Measurements from ENCODE around the gene LHFPL3.
"Not testable (repeated sequence)": the region's sequence is repeated elsewhere in the genome, so short reads cannot be mapped to it uniquely, and the experiment has no call there.

The LHFPL3 gene

DNA sequence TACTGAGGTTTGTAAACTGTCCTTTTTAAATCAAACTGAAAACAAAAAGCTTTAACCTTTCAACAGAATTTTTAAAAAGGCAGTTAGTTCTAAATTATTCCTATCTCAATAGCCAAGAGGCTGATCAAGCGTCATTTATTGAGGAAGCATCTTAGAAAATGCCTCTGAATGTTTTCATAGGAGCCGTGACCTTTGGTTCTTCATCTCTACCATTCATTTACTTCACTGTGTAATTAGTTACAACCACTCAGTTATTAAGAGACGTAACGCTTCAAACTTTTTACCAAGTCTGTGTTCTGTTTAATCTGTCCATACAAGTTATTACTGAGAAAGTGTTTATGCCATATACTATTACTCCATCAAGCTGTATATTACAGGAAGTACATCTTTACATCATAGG, 578.2 kb downstream of the LHFPL3 start:
- DNase-seq = no peak

DNA sequence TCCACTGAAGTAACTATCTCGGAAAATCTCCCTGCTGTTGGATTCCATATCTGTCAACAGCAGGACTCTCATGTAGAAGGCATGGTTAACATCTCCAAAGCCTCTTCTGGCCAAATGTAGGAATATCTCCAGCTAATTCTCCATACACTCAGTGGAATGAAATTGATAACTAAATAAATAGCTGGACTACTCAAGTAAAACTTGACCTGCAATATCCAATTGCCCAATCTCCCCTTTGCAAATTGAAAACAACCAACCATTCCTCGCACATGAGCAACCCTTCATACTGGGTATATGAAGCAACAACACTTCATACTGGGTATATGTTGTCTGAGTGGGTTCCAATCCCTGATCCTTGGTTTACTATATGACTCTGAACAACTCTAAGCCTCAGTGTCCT, 580.2 kb downstream of the LHFPL3 start:
- DNase-seq = no peak

DNA sequence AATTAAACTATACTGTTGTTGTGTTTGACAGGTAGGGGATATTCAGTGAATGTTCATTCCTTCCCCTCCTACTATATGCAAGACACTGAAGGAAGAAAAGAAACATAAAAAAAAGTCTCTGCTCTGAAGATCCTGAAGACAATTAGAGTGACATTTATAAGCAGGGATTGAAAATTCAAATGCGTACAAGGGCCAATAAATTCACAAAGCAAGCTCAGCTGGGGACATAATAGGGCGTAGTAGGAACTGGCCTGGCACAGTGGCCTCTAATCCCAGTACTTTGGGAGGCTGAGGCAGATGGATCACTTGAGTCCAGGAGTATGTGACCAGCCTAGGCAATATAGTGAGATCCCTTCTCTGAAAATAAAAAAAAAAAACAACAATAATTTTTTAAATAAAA, 580.7 kb downstream of the LHFPL3 start:
- DNase-seq = no peak

DNA sequence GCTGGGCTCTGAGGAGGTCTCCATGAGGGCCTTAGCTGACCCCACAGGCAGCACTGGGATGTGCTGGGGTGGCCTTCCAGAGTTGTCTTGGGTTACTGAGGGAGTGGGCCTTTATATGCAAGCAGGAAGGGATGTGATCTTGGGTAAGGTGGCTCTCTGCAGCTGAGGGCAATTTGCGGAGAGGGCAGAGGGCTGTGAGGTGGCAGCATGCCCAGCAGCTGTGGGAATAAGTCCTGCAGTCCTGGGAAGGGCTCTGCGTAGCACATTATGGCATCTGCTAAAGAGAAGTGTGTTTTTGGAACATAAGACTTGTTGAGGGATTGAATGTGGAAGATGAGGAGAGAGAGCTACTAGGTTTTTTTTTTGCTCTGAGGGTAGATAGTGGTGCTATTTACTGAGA, 586.0 kb downstream of the LHFPL3 start:
- DNase-seq = no peak

DNA sequence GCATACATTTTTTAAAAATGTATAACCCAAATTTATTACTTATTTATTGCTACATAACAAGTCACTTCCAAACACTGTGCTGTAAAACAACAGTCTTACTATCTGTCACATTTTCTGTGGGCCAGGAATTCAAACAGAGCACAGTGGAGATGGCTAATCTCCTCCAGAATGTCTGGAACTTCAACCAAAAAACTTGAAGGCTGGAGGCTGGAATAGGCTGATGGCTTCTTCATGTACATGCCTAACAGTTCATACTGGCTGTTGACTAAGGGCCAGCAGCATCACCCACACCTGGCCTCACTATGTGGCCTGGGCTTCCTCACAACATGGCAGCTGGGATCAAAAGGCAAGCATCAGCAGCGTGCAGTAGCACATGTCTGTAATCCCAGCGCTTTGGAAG, 593.2 kb downstream of the LHFPL3 start:
- DNase-seq = no peak

DNA sequence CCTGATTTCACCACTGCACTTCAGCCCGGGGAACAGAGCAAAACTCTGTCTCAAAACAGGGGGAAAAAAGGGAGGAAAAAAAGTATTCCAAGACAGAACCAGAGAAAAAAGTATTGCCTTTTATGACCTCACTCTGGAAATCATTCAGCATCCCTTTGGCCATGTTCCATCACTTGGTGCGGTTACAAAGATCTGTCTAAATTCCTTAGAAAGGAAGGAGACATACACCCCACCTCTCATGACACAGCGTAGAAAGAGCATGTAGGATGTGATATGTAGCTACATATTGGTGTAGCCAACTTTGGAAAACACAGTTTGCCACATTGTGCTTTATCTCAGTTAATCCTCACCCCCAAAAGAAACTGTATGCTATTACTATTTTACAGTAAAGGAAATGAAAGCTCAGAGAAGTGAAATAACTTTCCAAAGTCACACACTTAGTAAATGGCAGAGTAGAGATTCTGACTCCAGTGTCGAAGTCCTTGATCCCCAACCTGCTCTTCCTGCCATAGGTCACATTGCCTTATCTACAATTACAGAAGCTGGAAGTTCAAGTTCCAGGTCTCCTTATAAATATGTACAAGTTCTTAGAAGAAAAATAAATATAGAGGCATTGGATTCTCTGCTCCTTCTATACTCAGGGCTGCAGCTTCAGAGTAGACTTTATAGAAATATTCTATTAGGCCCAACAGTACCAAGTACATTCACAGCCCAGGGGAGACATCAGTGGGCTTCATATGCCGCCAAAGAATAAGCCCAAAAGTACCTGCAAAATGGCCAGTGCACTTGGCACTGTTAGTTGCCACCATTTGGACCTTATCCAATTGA, 594.0 kb downstream of the LHFPL3 start:
- no peak for DNase-seq

DNA sequence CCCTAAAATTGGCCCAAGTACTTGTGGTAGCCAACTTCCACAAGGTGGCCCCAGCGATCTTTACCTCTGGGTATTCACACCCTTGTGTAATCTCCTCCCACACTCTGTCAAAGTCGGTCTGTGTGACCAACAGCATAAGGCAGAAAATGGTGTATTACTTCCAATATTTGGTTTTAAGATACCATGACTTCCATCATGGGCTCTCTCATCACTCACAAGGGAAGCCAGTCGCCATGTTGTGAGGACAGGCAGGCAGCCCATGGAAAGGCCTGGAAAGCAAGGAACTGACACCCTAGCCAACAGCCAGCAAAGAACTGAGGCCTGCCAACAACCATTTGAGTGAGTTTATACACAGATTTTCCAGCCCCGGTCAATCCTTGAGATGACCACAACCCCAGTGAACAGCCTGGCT, 594.6 kb downstream of the LHFPL3 start:
- DNase-seq = peak; percentile 27 to 68

DNA sequence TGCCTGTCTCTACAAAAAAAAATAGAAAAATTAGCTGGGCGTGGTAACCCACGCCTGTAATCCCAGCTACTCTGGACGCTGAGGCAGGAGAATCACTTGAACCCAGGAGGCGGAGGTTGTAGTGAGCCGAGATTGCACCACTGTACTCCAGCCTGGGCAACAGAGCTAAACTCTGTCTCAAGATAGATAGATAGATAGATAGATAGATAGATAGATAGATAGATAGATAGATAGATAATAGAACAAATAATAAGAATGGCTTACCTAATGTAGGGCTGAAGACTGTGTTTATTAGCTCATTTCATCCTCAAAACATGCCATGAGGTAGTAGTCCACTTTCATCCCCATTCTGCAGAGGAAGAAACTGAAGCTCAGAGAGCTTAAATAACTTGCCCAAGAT, 597.8 kb downstream of the LHFPL3 start:
- not testable (repeated sequence) for DNase-seq

DNA sequence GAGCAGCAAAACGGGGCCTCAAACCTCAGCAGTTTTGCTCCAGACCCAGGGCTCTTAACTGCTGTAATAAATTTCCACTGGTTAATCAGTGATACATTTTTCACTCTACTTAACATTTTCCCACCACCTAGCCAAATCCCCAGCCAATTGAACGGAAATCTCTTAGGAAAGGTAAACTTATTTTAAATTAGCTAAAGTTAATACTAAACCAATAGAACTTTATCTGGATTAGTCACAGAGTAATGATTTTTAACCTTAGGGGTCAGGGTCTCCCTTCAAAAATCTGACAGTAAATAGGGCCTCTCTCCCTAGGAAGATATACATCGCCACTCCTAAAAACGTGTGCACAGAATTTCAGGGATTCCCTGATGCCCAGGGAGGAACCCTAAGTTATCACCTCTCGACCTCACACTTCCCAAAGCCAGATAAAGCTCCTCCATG, 598.2 kb downstream of the LHFPL3 start:
- no peak for DNase-seq

DNA sequence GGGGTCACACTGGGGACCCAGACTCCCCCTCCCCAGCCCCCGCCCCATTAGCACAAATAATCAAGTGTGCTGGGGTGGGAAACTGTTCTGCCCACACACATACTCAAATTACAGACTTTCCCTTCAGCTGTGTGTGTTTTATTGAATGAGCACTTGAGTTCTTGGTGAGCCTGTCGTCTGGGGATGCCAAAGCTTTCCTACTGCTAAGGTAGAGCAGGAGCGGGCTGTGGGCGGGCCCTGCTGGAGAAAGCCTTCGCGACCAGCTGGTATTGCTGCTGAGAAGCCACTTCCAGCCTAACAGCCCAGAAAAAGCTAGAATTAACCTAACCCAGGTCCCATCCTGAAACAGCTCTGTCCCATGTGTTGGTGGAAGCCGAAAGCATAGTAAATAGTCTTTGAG, 598.7 kb downstream of the LHFPL3 start:
- no peak for DNase-seq

DNA sequence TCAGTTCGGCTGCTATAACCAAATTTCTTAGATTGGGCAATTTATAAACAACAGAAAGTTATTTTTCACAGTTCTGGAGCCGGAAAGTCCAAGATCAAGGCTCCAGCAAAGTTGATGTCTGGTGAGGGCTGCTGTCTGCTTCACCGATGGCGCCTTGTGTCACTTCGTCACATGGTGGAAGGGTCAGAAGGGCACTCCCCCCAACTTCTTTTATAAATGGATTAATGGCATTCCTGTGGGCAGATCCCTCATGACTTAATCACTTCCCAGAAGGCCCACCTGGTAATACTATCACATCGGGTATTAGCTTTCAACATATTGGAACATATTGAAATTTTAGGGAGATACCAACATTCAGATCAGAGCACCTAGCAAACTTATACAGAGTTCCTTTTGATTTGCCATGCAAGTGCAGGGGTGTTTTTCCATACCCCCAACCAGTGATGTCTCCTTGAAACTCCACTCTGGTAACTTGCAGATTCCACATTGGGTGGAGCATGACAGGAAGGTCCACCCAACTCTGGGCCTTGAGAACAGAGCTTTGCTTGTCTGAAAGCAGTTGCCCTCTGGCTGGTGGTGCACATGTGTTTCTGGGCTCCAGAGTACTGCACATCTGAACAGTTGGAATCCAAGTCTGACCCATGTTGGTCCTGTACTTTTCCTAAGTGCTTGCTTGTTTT, 600.5 kb downstream of the LHFPL3 start:
- no peak for DNase-seq

DNA sequence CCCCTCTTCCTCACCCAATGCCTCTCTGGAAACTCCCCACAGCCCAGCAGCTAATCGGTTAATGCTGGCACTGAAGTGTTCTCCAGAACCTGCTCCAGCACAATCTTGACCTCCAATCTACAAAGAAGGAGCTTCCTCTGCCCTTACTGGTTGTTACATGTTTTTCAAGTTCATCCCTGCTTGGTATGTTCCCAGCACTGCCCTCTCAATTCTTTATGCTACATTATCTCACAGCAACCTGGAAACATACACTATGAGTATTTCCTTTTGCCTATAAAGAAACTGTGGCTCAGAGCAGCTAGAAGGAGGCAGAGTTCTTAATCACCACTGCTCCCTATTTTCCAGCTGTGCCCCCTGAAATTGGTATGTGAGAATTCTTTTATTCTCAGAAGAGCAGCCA, 601.5 kb downstream of the LHFPL3 start:
- no peak for DNase-seq

DNA sequence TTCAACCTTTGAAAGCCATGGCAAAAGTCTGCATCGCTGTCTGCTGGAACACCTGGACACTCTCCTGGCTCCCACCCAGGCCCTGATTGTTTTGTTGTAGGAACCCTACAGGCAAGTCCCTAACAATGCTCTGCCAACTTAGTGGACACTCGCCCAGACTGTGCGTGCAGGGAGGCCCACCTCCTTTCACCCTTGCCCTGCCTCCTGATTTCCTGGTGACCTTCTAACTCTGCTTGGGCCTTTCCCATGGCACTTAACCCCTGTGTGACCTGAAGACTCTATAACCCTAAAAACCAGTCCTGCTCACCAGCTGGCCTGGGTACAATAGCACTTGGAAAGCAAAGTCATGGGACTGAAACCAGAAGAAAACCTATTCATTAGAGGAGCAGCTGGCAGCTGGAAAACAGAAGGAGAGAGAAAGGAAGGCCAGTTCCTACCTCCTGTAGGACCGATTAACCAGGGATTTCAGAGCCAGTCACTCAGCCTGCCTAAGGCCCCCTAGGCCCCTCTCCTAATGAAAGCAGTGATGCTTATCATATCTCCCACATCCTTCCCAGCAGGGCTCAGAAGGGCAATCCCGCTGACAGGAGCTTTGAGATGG, 602.9 kb downstream of the LHFPL3 start:
- no peak for DNase-seq

DNA sequence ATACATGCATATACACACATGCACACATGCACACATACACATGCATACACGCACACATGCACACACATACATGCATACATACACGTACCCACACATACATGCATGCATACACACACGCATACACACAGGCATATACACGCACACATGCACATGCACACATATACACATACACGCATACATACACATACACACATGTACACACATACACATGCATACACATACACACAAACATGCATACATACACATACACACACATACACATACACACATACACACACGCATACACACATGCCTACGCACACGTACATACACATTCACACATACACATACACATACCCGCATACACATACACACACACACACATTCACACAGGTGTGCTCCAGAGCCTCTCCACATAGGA, 604.6 kb downstream of the LHFPL3 start:
- DNase-seq = no peak

DNA sequence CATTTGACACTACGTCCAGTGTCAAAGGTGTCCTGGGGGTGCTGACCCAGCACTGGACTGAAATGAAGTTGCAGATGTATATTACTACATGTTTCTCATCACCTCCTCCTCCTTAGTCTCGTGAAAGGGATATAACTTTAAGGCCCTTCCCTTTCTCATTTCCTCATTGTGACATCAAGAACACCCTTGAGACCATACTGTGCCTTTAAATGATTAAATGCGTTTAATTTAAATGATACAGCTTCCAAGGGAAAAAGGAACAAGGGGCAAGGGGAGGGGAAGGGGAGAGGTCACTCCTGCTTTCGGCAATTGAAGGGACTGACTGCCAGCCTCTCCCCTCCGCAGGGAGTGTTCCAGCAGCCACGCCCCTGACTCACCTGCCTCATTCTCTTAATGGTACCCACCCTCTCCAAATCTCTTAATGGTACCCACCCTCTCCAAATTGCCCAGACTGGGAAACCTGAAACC, 605.2 kb downstream of the LHFPL3 start:
- no peak for DNase-seq

DNA sequence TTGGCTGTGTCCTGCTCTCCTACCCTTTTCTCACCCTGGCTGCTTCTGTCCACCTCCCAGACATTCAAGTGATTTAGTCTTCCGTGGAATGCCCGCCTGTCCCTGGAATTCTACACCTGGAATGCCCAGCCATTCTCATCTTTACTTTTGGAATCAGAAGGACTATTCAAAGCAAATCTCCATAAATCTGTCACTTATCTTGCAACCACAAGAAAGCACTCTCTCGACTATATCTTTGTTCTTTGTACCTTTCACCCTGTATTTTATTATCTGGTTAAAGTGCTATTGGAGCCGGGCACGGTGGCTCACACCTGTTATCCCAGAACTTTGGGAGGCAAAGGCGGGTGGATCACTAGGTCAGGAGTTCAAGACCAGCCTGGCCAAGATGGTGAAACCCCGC, 606.3 kb downstream of the LHFPL3 start:
- no peak for DNase-seq

DNA sequence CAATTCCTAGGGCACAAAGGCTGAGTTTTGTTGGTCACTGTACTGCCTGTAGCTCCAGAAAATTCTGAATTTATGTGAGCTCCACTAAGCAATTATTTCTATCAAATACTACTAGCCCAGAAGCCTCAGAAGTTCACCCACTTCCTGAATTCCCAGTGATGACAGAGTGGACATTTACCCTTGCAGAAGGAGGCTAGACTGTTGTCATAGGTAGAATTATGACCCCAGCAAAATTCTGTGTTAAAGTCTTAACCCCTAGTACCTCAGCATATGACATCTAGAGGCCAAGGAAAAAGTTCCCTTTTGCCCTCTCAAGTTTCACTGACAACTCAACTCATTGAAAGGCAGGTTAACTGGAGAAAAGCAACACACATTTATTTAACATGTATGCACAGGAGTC, 606.9 kb downstream of the LHFPL3 start:
- no peak for DNase-seq

DNA sequence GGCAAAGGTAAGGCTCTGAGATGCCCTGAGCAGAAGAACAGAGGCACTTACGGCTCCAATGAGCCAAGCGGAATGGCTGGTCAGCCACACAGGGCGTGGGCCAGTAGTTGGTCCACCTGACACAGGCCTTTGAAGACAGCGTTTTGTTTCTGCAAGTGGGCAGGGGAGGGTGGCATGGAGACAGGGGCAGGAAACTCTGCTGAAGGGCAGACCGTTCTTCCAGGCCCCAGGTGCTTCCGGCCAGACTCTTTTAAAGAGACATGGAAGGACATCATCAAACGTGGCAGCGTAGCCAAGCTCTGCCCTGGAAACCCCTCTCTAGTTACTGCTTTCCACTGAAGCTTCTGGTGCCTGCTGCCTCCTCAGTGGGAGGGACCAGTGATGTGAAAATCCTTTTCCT, 608.1 kb downstream of the LHFPL3 start:
- no peak for DNase-seq

DNA sequence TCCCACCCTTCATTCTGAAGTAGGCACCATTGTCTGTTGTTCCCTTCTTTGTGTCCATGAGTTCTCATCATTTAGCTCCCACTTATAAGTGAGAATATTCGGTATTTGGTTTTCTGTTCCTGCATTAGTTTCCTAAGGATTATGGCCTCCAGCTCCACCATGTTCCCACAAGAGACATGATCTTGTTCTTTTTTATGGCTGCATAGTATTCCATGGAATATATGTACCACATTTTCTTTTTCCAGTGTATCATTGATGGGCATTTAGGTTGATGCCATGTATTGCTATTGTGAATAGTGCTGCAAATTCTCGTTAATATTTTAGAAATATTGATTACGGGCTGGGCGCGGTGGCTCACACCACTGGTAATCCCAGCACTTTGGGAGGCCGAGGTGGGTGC, 609.1 kb downstream of the LHFPL3 start:
- DNase-seq = not testable (repeated sequence)

DNA sequence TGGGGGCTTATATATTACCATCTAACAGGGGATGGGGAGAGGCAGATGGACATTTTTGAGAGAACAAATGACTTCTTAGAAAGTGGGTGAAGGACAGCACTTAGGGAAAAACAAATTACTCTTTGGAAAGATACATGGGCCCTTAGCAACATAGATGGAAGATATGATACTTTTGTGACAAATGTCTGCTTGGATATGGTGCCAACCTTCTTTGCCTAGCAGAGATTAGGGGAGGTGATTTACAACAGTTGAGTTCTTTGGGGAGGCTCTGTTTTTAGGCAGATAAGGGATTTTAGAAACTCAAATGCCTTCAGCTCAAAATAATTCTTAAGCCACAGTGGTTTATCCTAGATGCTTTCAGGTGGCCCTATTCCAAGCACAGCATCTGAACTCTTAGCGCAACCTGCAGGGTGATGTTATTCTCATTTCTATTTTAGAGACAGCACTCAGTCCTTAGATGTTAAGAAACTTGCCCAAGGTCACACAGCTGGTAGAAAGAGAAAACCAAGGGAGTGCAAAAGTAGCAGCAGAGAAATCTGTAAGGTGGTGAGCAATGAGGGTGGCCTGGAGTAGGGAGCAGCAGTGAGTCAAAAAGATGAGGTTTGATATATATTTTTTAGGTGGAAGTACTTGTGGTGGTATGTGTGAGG, 610.5 kb downstream of the LHFPL3 start:
- DNase-seq = no peak

DNA sequence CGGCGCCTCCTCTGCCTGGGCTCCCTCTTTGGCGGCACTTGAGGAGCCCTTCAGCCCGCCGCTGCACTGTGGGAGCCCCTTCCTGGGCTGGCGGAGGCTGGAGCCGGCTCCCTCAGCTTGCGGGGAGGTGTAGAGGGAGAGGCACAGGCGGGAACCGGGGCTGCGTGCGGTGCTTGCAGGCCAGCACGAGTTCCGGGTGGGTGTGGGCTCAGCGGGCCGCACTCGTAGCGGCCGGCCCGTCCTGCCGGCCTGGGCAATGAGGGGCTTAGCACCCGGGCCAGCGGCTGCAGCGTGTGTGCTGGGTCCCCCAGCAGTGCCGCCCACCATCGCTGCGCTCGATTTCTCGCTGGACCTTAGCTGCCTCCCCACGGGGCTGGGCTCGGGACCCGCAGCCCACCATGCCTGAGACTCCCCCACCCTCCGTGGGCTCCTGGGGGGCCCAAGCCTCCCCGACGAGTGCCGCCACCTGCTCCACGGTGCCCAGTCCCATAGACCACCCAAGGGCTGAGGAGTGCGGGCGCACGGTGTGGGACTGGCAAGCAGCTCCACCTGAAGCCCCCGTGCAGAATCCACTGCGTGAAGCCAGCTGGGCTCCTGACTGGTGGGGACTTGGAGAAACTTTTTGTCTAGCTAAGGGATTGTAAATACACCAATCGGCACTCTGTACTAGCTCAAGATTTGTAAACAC, 611.8 kb downstream of the LHFPL3 start:
- no peak for DNase-seq

DNA sequence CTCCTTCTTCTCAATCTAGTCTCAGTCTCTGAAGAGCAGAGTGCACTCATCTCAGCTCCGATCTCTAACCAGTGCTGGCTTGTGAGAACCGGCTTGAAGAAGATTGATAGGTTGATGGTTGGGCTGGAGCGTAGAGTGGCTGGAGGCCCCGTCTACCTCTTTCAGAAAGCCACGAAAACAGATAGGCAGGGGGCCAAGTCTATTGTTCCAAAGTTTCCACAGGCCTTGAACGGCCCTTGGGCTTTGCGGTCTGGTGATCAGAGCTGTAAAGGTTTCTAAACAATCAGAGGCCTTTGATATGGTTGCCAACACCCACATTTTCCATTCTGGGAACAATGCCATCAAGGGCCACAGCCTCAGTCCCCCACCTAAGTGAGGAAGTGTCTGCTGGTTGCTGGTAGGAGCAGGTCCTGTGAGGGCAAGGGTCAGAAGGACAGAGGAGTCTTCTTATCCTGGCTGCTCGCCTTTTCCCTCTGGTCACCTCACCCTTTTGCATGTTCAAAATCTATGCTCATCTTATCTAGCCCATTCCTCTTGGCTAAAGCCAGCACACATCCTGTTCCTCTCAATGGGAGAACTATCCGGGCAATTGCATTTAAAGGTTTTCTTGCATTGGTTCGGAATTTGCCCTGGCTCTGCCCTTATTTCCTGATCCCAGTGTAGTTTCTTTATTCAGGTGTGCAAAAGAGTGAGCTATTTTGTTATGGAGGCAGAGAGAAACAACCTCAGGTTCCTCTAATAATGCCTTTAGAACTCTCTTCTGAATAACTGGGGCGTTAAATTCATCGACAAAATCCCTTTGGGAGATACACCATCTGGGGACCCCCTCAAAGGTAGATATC, 615.3 kb downstream of the LHFPL3 start:
- DNase-seq = peak in 1 of 2 donors; percentile 36

Data from bone marrow (tissue), 2 donors.